A172 (cell line): ENCODE measurements around the gene RBMS2. TPM values are rescaled to one million over a fixed set of nuclear protein-coding genes. Genes with fewer than 3 reads are reported as not detected.
"Not testable (repeated sequence)": the region's sequence is repeated elsewhere in the genome, so short reads cannot be mapped to it uniquely, and the experiment has no call there.

Experiments used
- DNase-seq: peaks from one replicate; pipeline ENCODE4 v3.0.0-alpha.2; 2015; ENCODE audit warnings: low spot score
- total RNA-seq: library from RNA; depleted of rRNA; stranded (reverse); fragments of >200 nt; shearing (Covaris generic); gene quantifications from 2 replicates; pipeline ENCODE4 v1.2.3, GENCODE V29; 2014

Gene RBMS2
- total RNA-seq, 1 experiment from 2014 or later = 11.1 TPM

- no peak for DNase-seq
Measured at GRCh38 chr12:56517854-56518253, 3.8 kb upstream of the RBMS2 start.

GRCh38 chr12:56518570-56518969 is 3.0 kb upstream of the RBMS2 start:
- DNase-seq = peak; percentile 52

GRCh38 chr12:56520048-56520447 is 1.6 kb upstream of the RBMS2 start:
- DNase-seq = peak; percentile 21

- no peak for DNase-seq
Measured at GRCh38 chr12:56520506-56520905, 1.1 kb upstream of the RBMS2 start.

- no peak for DNase-seq
Measured at GRCh38 chr12:56521209-56521589, 421 bp upstream of the RBMS2 start.

- peak; percentile 20 for DNase-seq
Measured at GRCh38 chr12:56522411-56523193, 982 bp downstream of the RBMS2 start.

- no peak for DNase-seq
Measured at GRCh38 chr12:56528846-56529245, 7.2 kb downstream of the RBMS2 start.

- DNase-seq = no peak
Measured at GRCh38 chr12:56529656-56530055, 8.0 kb downstream of the RBMS2 start.

GRCh38 chr12:56530390-56531055 is 8.9 kb downstream of the RBMS2 start:
- no peak for DNase-seq

- no peak for DNase-seq
Measured at GRCh38 chr12:56537546-56537945, 15.9 kb downstream of the RBMS2 start.

- DNase-seq = no peak
Measured at GRCh38 chr12:56541631-56542030, 20.0 kb downstream of the RBMS2 start.

- DNase-seq = no peak
Measured at GRCh38 chr12:56542164-56542563, 20.5 kb downstream of the RBMS2 start.

GRCh38 chr12:56545023-56545604 is 23.5 kb downstream of the RBMS2 start:
- DNase-seq = no peak

GRCh38 chr12:56546680-56547079 is 25.1 kb downstream of the RBMS2 start:
- DNase-seq = no peak

- DNase-seq = no peak
Measured at GRCh38 chr12:56551070-56551469, 29.4 kb downstream of the RBMS2 start.

GRCh38 chr12:56565510-56566101 is 44.0 kb downstream of the RBMS2 start:
- peak; percentile 64 for DNase-seq

- no peak for DNase-seq
Measured at GRCh38 chr12:56568146-56568545, 46.5 kb downstream of the RBMS2 start.

GRCh38 chr12:56571121-56571520 is 49.5 kb downstream of the RBMS2 start:
- no peak for DNase-seq

GRCh38 chr12:56572288-56572687 is 50.7 kb downstream of the RBMS2 start:
- no peak for DNase-seq

- DNase-seq = no peak
Measured at GRCh38 chr12:56574210-56574609, 52.6 kb downstream of the RBMS2 start.

- not testable (repeated sequence) for DNase-seq
Measured at GRCh38 chr12:56577248-56577647, 55.6 kb downstream of the RBMS2 start.

- no peak for DNase-seq
Measured at GRCh38 chr12:56578983-56579546, 57.4 kb downstream of the RBMS2 start.
